Neural cell (in vitro differentiated cells): ENCODE results near the gene ADAMTS19.

Experiments used
- EP300 ChIP-seq: fragments of 450-650 bp; conservative IDR thresholded peaks from 2 replicates; pipeline ENCODE4 v1.6.1; 2014; ENCODE audit warnings: antibody characterized with exemption, mild to moderate bottlenecking, moderate library complexity; ENCODE audit not compliant: poor library complexity, severe bottlenecking
- MXI1 ChIP-seq: fragments of 450-650 bp; conservative IDR thresholded peaks from 2 replicates; pipeline ENCODE4 v1.6.1; 2014; ENCODE audit warnings: antibody characterized with exemption, mild to moderate bottlenecking; ENCODE audit not compliant: poor library complexity, severe bottlenecking
- POLR2AphosphoS5 ChIP-seq: IDR thresholded peaks from 2 replicates; pipeline ENCODE4 v1.6.1; 2012
- TF ChIP-seq, protein P1 (sequence below): fragments of 450-650 bp; IDR thresholded peaks from 2 replicates; pipeline ENCODE4 v1.5.1; 2014; ENCODE audit warnings: antibody characterized with exemption, mild to moderate bottlenecking, moderate library complexity; ENCODE audit not compliant: poor library complexity, severe bottlenecking
- TF ChIP-seq, protein P2 (sequence below): IDR thresholded peaks from 2 replicates; pipeline ENCODE4 v1.6.1; 2012; ENCODE audit warnings: borderline replicate concordance

DNA sequence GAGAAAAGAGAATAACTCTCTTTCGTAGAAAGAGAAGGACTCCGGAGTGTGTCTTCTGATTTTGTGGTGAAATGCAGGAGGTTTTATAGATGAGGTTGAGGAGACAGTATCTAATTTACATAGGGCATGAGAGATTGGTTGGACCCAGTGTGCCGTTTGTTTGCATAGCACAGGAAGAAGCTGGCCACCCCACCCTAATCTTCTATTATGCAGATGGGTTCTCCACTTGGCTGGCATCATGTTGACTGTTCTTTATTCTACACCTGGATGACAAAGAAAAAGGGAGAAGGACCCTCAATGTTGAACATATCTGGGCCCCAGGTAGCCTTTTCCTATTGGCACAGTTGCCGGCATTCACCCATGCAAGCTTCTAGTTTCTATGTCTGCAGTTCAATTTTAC, 264.5 kb downstream of the ADAMTS19 start:
- TF ChIP-seq, protein P1, sequence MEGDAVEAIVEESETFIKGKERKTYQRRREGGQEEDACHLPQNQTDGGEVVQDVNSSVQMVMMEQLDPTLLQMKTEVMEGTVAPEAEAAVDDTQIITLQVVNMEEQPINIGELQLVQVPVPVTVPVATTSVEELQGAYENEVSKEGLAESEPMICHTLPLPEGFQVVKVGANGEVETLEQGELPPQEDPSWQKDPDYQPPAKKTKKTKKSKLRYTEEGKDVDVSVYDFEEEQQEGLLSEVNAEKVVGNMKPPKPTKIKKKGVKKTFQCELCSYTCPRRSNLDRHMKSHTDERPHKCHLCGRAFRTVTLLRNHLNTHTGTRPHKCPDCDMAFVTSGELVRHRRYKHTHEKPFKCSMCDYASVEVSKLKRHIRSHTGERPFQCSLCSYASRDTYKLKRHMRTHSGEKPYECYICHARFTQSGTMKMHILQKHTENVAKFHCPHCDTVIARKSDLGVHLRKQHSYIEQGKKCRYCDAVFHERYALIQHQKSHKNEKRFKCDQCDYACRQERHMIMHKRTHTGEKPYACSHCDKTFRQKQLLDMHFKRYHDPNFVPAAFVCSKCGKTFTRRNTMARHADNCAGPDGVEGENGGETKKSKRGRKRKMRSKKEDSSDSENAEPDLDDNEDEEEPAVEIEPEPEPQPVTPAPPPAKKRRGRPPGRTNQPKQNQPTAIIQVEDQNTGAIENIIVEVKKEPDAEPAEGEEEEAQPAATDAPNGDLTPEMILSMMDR, result no peak
- no peak for TF ChIP-seq POLR2AphosphoS5
- TF ChIP-seq EP300, result no peak
- TF ChIP-seq MXI1, result no peak
- TF ChIP-seq, protein P2, sequence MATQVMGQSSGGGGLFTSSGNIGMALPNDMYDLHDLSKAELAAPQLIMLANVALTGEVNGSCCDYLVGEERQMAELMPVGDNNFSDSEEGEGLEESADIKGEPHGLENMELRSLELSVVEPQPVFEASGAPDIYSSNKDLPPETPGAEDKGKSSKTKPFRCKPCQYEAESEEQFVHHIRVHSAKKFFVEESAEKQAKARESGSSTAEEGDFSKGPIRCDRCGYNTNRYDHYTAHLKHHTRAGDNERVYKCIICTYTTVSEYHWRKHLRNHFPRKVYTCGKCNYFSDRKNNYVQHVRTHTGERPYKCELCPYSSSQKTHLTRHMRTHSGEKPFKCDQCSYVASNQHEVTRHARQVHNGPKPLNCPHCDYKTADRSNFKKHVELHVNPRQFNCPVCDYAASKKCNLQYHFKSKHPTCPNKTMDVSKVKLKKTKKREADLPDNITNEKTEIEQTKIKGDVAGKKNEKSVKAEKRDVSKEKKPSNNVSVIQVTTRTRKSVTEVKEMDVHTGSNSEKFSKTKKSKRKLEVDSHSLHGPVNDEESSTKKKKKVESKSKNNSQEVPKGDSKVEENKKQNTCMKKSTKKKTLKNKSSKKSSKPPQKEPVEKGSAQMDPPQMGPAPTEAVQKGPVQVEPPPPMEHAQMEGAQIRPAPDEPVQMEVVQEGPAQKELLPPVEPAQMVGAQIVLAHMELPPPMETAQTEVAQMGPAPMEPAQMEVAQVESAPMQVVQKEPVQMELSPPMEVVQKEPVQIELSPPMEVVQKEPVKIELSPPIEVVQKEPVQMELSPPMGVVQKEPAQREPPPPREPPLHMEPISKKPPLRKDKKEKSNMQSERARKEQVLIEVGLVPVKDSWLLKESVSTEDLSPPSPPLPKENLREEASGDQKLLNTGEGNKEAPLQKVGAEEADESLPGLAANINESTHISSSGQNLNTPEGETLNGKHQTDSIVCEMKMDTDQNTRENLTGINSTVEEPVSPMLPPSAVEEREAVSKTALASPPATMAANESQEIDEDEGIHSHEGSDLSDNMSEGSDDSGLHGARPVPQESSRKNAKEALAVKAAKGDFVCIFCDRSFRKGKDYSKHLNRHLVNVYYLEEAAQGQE, result no peak
